ENCODE data around the gene LAMB4. TPM values are rescaled to one million over a fixed set of nuclear protein-coding genes. Genes with fewer than 3 reads are reported as not detected.

LAMB4 gene
- polyA plus RNA-seq, 1 of the 3 experiments (the other 2 are of a cell fraction), result 0.36 TPM

DNA sequence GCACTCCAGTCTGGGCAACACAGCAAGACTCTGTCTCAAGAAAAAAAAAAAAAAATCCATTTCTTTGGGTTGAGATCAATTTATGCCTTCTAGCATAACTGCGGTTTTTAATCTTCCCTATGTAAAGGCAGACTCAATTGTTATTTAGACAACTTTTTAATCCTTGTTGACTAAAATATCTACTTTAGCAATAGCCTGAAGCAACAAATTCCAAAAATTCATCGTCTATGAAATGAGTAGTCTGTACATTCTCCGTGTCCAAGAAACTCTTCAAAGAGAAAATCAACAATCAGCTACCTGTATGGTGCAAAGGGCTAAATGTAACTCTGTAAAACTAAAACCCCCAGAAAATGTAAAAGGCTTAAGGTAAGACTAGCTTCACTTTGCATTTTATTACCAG, 150.0 kb downstream of the LAMB4 start:
- Histone ChIP-seq H3K27ac (ENCODE audit: low read depth in 2 of 2, low read length in 1 of 2) (no peak overlapping the region), H3K4me3 (ENCODE audit: low read depth in 2 of 2, low read length in 1 of 2) (no peak overlapping the region), H3K4me2 (no peak overlapping the region), H4K20me1 (ENCODE audit: insufficient read depth) (peaks cover 22% of the 10 kb centered on the region), H3K9me3 (no peaks in the 10 kb centered on the region), H3K9ac (no peak overlapping the region), H3K79me2 (ENCODE audit: insufficient read depth) (peaks cover 62% of the 10 kb centered on the region), H3F3A (replicated peaks; ENCODE audit: insufficient read depth) (peaks cover 37% of the 10 kb centered on the region), H3K36me3 (replicated peaks in 1 of 2; ENCODE audit: control insufficient read depth in 1 of 2, insufficient read depth in 2 of 2, low read length in 1 of 2) (peaks cover 89 to 90% of the 10 kb centered on the region in 2 experiments), H3K9me2 (no peaks in the 10 kb centered on the region), H2AFZ (ENCODE audit: low read depth) (no peak overlapping the region), H3K4me1 (ENCODE audit: control insufficient read depth in 1 of 2, insufficient read depth in 2 of 2, low read depth in 1 of 2, low read length in 1 of 2) (peaks cover 0 to 11% of the 10 kb centered on the region in 2 experiments; a peak in 3 of 4 replicates), H3K27me3 (ENCODE audit: insufficient read depth) (no peaks in the 10 kb centered on the region)
- CTCF ChIA-PET, result interaction anchor here (1.3 kb wide), 1 partner anchor 9 kb away, joined by 3 read pairs; no protein-coding TSS in a partner anchor
- TF ChIP-seq NRF1 (IDR thresholded peaks at IDR 0.05; ENCODE audit: low read depth, low read length) (no peak), MXI1 (IDR thresholded peaks at IDR 0.05; ENCODE audit: low read depth, low read length) (no peak), POLR2AphosphoS5 (IDR thresholded peaks at IDR 0.05; ENCODE audit: low read depth, low read length) (no peak), SMC3 (IDR thresholded peaks at IDR 0.05; ENCODE audit: low read depth, low read length) (no peak), GATA2 (CRISPR knock-in tag; IDR thresholded peaks at IDR 0.05) (no peak), NFIC (IDR thresholded peaks at IDR 0.05; ENCODE audit: borderline replicate concordance) (no peak), CHD2 (IDR thresholded peaks at IDR 0.05; ENCODE audit: low read length, partially characterized antibody) (no peak), RFX5 (IDR thresholded peaks at IDR 0.05; ENCODE audit: low read length) (no peak), YY1 (IDR thresholded peaks at IDR 0.05; ENCODE audit: low read depth) (no peak), TCF12 (IDR thresholded peaks at IDR 0.05) (no peak)
- TF ChIP-seq, protein P1, sequence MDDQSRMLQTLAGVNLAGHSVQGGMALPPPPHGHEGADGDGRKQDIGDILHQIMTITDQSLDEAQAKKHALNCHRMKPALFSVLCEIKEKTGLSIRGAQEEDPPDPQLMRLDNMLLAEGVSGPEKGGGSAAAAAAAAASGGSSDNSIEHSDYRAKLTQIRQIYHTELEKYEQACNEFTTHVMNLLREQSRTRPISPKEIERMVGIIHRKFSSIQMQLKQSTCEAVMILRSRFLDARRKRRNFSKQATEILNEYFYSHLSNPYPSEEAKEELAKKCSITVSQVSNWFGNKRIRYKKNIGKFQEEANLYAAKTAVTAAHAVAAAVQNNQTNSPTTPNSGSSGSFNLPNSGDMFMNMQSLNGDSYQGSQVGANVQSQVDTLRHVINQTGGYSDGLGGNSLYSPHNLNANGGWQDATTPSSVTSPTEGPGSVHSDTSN (IDR thresholded peaks at IDR 0.05), result no peak
- POLR2A ChIA-PET, result no interaction called here
- DNase-seq, result no peak
- WGBS (ENCODE audit: low lambda C conversion rate), result 93% methylated on average over 3 of the region's 3 CpGs

DNA sequence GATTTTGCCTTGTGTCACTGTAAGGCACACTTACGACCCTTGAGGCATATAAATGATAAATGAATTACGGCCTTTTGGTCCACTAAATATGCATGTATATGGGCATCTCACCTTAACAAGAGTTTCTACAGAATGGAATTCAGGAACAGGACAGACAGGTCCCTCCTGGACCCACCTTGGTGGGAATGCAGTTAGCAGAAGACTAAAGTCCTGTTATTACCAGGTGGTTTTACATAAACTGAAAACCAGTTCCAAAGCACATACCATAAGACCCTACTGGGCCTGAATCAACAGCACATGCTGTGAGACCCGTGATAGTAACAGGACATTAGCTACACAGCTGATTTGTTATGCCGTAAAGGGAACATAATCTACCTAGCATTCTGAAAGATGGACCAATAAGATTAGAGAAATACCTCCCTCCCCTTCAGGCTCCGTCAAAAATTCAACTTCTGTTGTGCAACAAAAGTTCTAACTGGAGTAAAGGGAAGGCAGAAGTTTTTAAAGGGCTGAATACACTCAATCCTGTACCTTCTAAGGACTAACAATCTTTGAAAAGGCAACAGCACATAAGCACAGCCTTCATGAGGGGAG, 151.2 kb downstream of the LAMB4 start:
- H4K20me1 ChIP-seq (ENCODE audit: insufficient read depth), result peaks cover 22% of the 10 kb centered on the region
- peaks cover 89 to 90% of the 10 kb centered on the region in 2 experiments for H3K36me3 ChIP-seq (replicated peaks in 1 of 2; ENCODE audit: control insufficient read depth in 1 of 2, insufficient read depth in 2 of 2, low read length in 1 of 2)
- H3K9me3 ChIP-seq, result no peaks in the 10 kb centered on the region
- H3K4me2 ChIP-seq, result no peak overlapping the region
- no peak overlapping the region for H3K27ac ChIP-seq (ENCODE audit: low read depth in 2 of 2, low read length in 1 of 2)
- H2AFZ ChIP-seq (ENCODE audit: low read depth), result no peak overlapping the region
- H3K9me2 ChIP-seq, result no peaks in the 10 kb centered on the region
- no peak overlapping the region for H3K9ac ChIP-seq
- DNase-seq, result no peak
- ChIA-PET POLR2A (no interaction called here), CTCF (interaction anchor here (0.7 to 1.0 kb wide), 2 partner anchors 16 to 23 kb away, joined by 3 read pairs; no protein-coding TSS in a partner anchor)
- H3K4me1 ChIP-seq (ENCODE audit: control insufficient read depth in 1 of 2, insufficient read depth in 2 of 2, low read depth in 1 of 2, low read length in 1 of 2), result peaks cover 0 to 11% of the 10 kb centered on the region in 2 experiments; a peak in 3 of 4 replicates
- 94% methylated on average over 5 of the region's 5 CpGs for WGBS (ENCODE audit: low lambda C conversion rate)
- peaks cover 37% of the 10 kb centered on the region for H3F3A ChIP-seq (replicated peaks; ENCODE audit: insufficient read depth)
- H3K27me3 ChIP-seq (ENCODE audit: insufficient read depth), result no peaks in the 10 kb centered on the region
- H3K79me2 ChIP-seq (ENCODE audit: insufficient read depth), result peaks cover 53% of the 10 kb centered on the region
- H3K4me3 ChIP-seq (ENCODE audit: low read depth in 2 of 2, low read length in 1 of 2), result no peak overlapping the region
- no peak for TF ChIP-seq ELF1 (IDR thresholded peaks at IDR 0.05)
- TF ChIP-seq RXRA (IDR thresholded peaks at IDR 0.05; ENCODE audit: borderline replicate concordance, low read depth), result no peak
- TF ChIP-seq FOSL2 (IDR thresholded peaks at IDR 0.05; ENCODE audit: borderline replicate concordance, low read depth), result no peak
- no peak for TF ChIP-seq CHD2 (IDR thresholded peaks at IDR 0.05; ENCODE audit: low read length, partially characterized antibody)
- no peak for TF ChIP-seq TEAD4 (IDR thresholded peaks at IDR 0.05; ENCODE audit: borderline replicate concordance, insufficient read depth)
- TF ChIP-seq EP300 (IDR thresholded peaks at IDR 0.05; ENCODE audit: borderline replicate concordance in 1 of 2, low read depth in 1 of 2, low read length in 1 of 2), result no peak
- TF ChIP-seq, protein P2, sequence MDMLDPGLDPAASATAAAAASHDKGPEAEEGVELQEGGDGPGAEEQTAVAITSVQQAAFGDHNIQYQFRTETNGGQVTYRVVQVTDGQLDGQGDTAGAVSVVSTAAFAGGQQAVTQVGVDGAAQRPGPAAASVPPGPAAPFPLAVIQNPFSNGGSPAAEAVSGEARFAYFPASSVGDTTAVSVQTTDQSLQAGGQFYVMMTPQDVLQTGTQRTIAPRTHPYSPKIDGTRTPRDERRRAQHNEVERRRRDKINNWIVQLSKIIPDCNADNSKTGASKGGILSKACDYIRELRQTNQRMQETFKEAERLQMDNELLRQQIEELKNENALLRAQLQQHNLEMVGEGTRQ (IDR thresholded peaks at IDR 0.05; ENCODE audit: borderline replicate concordance, low read depth, low read length), result no peak
- TF ChIP-seq NRF1 (IDR thresholded peaks at IDR 0.05; ENCODE audit: low read depth, low read length), result no peak
- TF ChIP-seq POLR2AphosphoS5 (IDR thresholded peaks at IDR 0.05; ENCODE audit: low read depth, low read length), result no peak
- TF ChIP-seq, protein P1 (IDR thresholded peaks at IDR 0.05), result no peak
- TF ChIP-seq, protein P3, sequence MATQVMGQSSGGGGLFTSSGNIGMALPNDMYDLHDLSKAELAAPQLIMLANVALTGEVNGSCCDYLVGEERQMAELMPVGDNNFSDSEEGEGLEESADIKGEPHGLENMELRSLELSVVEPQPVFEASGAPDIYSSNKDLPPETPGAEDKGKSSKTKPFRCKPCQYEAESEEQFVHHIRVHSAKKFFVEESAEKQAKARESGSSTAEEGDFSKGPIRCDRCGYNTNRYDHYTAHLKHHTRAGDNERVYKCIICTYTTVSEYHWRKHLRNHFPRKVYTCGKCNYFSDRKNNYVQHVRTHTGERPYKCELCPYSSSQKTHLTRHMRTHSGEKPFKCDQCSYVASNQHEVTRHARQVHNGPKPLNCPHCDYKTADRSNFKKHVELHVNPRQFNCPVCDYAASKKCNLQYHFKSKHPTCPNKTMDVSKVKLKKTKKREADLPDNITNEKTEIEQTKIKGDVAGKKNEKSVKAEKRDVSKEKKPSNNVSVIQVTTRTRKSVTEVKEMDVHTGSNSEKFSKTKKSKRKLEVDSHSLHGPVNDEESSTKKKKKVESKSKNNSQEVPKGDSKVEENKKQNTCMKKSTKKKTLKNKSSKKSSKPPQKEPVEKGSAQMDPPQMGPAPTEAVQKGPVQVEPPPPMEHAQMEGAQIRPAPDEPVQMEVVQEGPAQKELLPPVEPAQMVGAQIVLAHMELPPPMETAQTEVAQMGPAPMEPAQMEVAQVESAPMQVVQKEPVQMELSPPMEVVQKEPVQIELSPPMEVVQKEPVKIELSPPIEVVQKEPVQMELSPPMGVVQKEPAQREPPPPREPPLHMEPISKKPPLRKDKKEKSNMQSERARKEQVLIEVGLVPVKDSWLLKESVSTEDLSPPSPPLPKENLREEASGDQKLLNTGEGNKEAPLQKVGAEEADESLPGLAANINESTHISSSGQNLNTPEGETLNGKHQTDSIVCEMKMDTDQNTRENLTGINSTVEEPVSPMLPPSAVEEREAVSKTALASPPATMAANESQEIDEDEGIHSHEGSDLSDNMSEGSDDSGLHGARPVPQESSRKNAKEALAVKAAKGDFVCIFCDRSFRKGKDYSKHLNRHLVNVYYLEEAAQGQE (IDR thresholded peaks at IDR 0.05; ENCODE audit: low read depth, low read length), result no peak
- TF ChIP-seq SIN3A (IDR thresholded peaks at IDR 0.05; ENCODE audit: borderline replicate concordance, low read depth, low read length), result no peak
- TF ChIP-seq YY1 (IDR thresholded peaks at IDR 0.05; ENCODE audit: low read depth), result no peak
